Choroid plexus epithelial cell (primary cell): Measurements from ENCODE around the gene RXFP4.
A peak's percentile ranks its signal among the peaks of the same experiment; 100 is the strongest.

Experiments used
- DNase-seq: peaks from one replicate; pipeline ENCODE4 v3.0.0-alpha.2; 2010; ENCODE audit warnings: low read depth
- H3K4me3 ChIP-seq: 2 replicates; pipeline ENCODE4 v1.5.1; 2011; ENCODE audit warnings: low read depth, mild to moderate bottlenecking, control low read depth, low read length, moderate library complexity
- CTCF ChIP-seq: conservative IDR thresholded peaks from 2 replicates; pipeline ENCODE4 v1.5.1; 2011; ENCODE audit warnings: low read depth, mild to moderate bottlenecking, control low read depth, inconsistent platforms, low read length, moderate library complexity

RXFP4 gene

DNA sequence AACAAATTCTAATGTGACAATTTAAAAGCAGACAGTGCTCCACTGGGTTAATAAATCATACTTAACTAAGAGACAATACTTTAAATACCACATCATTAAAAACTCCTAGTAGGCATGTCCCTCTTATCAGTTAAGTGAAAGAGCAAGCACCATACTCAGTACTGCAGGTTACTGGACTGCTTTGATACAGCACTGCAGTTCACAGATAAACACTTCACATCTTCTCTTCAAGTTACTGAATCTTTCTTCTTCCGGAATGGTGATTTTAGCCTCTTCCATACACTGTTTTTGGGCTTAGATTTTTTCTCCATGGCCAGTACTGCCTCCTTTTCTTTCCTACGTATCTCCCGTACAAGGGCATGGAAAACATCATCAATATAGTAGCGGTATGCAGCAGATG lies 41.3 kb upstream of the RXFP4 start:
- no peak for DNase-seq
- no peak for TF ChIP-seq CTCF
- H3K4me3 ChIP-seq, result no peak overlapping the region

DNA sequence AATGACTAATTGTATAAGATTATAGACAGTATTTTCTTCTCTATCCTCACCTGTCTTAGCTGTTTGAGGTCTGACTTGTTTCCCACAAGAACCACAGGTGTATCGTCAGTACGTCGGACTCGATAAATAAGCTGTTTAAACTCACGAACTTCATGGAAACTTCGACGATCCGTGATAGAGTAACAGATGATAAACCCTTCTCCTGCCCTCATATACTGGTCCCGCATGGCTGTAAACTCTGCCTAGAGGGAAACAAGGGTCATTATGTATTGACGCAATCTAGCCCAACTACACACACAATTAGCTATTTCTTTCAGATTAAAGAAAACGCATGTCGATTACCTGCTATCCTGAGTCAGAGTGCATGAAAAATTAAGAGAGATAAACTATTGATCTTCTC lies 37.2 kb upstream of the RXFP4 start:
- TF ChIP-seq CTCF, result no peak
- H3K4me3 ChIP-seq, result no peak overlapping the region
- no peak for DNase-seq

DNA sequence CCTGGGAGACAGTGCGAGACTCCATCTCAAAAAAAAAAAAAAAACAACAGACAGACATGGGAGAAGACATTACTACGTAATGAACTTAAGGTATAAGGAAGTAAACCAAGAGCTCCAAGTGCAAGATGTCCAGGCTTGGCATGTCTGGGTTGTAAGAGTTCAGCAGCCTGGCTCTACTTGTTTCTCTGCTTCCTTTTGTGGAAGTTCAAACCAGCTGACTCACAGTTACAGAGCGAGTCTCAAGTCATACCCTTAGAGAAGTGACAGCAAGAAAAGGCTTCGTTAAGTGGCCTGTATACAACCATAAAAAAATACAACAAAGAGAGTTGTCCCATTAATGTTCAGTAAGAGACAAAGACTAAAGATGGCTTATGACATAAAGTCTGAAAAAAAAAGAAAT lies 31.5 kb upstream of the RXFP4 start:
- peak overlapping the region; percentile 0 for H3K4me3 ChIP-seq
- DNase-seq, result peak; percentile 56
- no peak for TF ChIP-seq CTCF

- H3K4me3 ChIP-seq, result peak overlapping the region; percentile 85
- peak; percentile 53 for DNase-seq
- TF ChIP-seq CTCF, result peak; percentile 32
Measured at GRCh38 chr1:155910621-155911121, 30.8 kb upstream of the RXFP4 start.

- TF ChIP-seq CTCF, result no peak
- peak within 1 kb of the TSS; percentile 85 for H3K4me3 ChIP-seq
Measured at GRCh38 chr1:155911156-155912055, 30.0 kb upstream of the RXFP4 start, which contains the start of gene RIT1. Gene RIT1 (minus strand): TSS chr1:155911349. CDS start chr1:155910761, 588 bp downstream.

DNA sequence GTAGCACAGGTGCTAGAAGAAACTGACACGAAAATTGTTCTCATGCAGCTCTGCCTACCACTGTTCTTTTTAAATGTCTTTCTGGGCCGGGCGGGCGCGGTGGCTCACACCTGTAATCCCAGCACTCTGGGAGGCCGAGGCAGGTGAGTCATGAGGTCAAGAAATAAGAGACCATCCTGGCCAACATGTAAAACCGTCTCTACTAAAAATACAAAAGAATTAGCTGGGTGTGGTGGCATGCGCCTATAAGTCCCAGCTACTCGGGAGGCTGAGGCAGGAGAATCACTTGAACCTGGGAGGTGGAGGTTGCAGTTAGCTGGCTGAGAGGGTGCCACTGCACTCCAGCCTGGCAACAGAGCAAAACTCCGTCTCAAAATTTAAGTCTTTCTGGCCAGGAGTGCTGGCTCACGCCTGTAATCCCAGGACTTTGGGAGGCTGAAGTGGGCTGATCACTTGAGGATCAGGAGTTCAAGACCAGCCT lies 29.3 kb upstream of the RXFP4 start:
- no peak for TF ChIP-seq CTCF
- DNase-seq, result no peak
- H3K4me3 ChIP-seq, result no peak overlapping the region

More at GRCh38 chr1:155911156-155912055, 30.0 kb upstream of the RXFP4 start, which contains the start of gene RIT1:
- peak; percentile 81 for DNase-seq
